HEK293T (cell line): Measurements from ENCODE around the gene PRADC1.

ENCODE experiments used
- CTCF ChIA-PET: fragments of 350-600 bp; formaldehyde crosslinking; extraction: SDS; loops from one replicate; lab custom pipeline; 2021; ENCODE audit warnings: antibody characterized with exemption, inconsistent platforms; lab: Yijun Ruan, JAX
- POLR2A ChIA-PET: fragments of 350-600 bp; formaldehyde crosslinking; extraction: SDS; loops from one replicate; lab custom pipeline; 2020; ENCODE audit warnings: antibody characterized with exemption, inconsistent platforms; lab: Yijun Ruan, JAX
- DNase-seq: peaks from one replicate; pipeline ENCODE4 v3.0.0; 2012; ENCODE audit warnings: mixed read lengths; ENCODE audit errors: extremely low spot score
- ARNT ChIP-seq: fragments of 450-650 bp; IDR thresholded peaks from 2 replicates; pipeline ENCODE4 v1.6.1; 2017; ENCODE audit warnings: mild to moderate bottlenecking
- BHLHE40 ChIP-seq: fragments of 450-650 bp; IDR thresholded peaks from 2 replicates; pipeline ENCODE4 v1.6.1; 2016; ENCODE audit warnings: mild to moderate bottlenecking, moderate library complexity, borderline replicate concordance
- CTBP1 ChIP-seq: fragments of 450-650 bp; IDR thresholded peaks from 2 replicates; pipeline ENCODE4 v1.6.1; 2016; ENCODE audit warnings: borderline replicate concordance
- ELF4 ChIP-seq: fragments of 450-650 bp; IDR thresholded peaks from 2 replicates; pipeline ENCODE4 v1.6.1; 2017; ENCODE audit warnings: antibody characterized with exemption
- FOXA1 ChIP-seq: fragments of 450-650 bp; IDR thresholded peaks from 2 replicates; pipeline ENCODE4 v1.6.1; 2016; ENCODE audit warnings: mild to moderate bottlenecking
- FOXK2 ChIP-seq: fragments of 450-650 bp; IDR thresholded peaks from 2 replicates; pipeline ENCODE4 v1.6.1; 2016; ENCODE audit warnings: mild to moderate bottlenecking
- FOXM1 ChIP-seq: fragments of 450-650 bp; IDR thresholded peaks from 2 replicates; pipeline ENCODE4 v1.6.1; 2017; ENCODE audit warnings: mild to moderate bottlenecking, borderline replicate concordance
- HDGF ChIP-seq: fragments of 450-650 bp; IDR thresholded peaks from 2 replicates; pipeline ENCODE4 v1.6.1; 2017; ENCODE audit warnings: antibody characterized with exemption, borderline replicate concordance
- L3MBTL2 ChIP-seq: fragments of 450-650 bp; conservative IDR thresholded peaks from 2 replicates; pipeline ENCODE4 v1.6.1; 2016; ENCODE audit warnings: mild to moderate bottlenecking
- LEF1 ChIP-seq: fragments of 450-650 bp; IDR thresholded peaks from 2 replicates; pipeline ENCODE4 v1.6.1; 2017; ENCODE audit warnings: mild to moderate bottlenecking, borderline replicate concordance
- NFRKB ChIP-seq: fragments of 450-650 bp; IDR thresholded peaks from 2 replicates; pipeline ENCODE4 v1.6.1; 2016; ENCODE audit warnings: mild to moderate bottlenecking, moderate library complexity
- SP1 ChIP-seq: fragments of 450-650 bp; IDR thresholded peaks from 2 replicates; pipeline ENCODE4 v1.6.1; 2017
- SUZ12 ChIP-seq: fragments of 450-650 bp; IDR thresholded peaks from 2 replicates; pipeline ENCODE4 v1.6.1; 2016; ENCODE audit warnings: mild to moderate bottlenecking
- TARDBP ChIP-seq: fragments of 450-650 bp; IDR thresholded peaks from 2 replicates; pipeline ENCODE4 v1.6.1; 2016
- ZNF384 ChIP-seq: fragments of 450-650 bp; IDR thresholded peaks from 2 replicates; pipeline ENCODE4 v1.6.1; 2016
- TF ChIP-seq, protein P1 (sequence below): fragments of 450-650 bp; IDR thresholded peaks from 2 replicates; pipeline ENCODE4 v1.6.1; 2016

The PRADC1 gene

DNA sequence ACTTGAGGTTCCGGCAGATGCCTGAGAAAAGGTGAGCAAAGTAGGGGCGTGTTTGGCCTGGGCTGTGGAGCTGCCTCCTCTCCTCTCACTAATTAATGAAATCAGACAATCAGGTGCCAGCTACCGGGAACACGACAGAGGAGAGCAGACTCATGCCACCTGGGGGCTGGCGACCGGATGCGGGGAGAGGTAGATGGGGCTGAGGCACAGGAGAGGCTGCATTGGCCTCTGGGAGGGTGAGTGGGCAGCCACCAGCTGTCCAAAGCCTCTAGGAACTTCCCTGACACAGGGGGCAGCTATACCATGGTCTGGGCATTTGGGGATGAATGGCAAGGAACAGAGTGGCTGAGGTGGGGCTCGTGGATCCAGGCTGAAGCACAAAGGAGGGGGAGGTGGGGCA is 26.2 kb upstream of the PRADC1 start:
- no peak for DNase-seq
- ChIA-PET CTCF (no interaction called here), POLR2A (no interaction called here)
- TF ChIP-seq TARDBP (no peak), SUZ12 (no peak), FOXA1 (no peak), L3MBTL2 (no peak), LEF1 (no peak), ZNF384 (no peak), NFRKB (no peak), FOXM1 (no peak), SP1 (no peak)
- TF ChIP-seq, protein P1, sequence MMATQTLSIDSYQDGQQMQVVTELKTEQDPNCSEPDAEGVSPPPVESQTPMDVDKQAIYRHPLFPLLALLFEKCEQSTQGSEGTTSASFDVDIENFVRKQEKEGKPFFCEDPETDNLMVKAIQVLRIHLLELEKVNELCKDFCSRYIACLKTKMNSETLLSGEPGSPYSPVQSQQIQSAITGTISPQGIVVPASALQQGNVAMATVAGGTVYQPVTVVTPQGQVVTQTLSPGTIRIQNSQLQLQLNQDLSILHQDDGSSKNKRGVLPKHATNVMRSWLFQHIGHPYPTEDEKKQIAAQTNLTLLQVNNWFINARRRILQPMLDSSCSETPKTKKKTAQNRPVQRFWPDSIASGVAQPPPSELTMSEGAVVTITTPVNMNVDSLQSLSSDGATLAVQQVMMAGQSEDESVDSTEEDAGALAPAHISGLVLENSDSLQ, result no peak

DNA sequence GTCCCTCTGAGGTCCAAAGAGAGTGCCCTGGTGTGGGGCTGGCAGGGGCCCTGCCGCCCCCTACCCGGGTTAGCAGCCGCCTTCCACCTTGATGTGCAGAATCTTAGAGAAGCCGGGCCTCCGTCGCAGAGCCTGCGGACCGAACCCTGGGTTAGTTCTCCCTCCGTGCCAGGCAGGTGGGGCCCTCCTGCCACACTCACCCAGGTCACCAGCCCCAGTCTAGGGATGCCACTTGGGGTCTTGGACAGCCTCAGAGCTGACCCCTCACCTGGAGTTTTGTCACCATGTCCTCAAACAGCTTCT is 25.8 kb upstream of the PRADC1 start:
- no peak for TF ChIP-seq NFRKB
- TF ChIP-seq L3MBTL2, result no peak
- no peak for TF ChIP-seq FOXK2
- TF ChIP-seq SP1, result no peak
- TF ChIP-seq ZNF384, result no peak
- no peak for TF ChIP-seq CTBP1
- TF ChIP-seq TARDBP, result no peak
- TF ChIP-seq FOXM1, result no peak
- TF ChIP-seq SUZ12, result no peak
- TF ChIP-seq ELF4, result no peak
- TF ChIP-seq, protein P1, result no peak
- no peak for TF ChIP-seq HDGF
- no peak for TF ChIP-seq FOXA1
- no peak for TF ChIP-seq LEF1
- TF ChIP-seq ARNT, result no peak
- TF ChIP-seq BHLHE40, result no peak
- POLR2A ChIA-PET, result no interaction called here
- CTCF ChIA-PET, result no interaction called here
- no peak for DNase-seq

DNA sequence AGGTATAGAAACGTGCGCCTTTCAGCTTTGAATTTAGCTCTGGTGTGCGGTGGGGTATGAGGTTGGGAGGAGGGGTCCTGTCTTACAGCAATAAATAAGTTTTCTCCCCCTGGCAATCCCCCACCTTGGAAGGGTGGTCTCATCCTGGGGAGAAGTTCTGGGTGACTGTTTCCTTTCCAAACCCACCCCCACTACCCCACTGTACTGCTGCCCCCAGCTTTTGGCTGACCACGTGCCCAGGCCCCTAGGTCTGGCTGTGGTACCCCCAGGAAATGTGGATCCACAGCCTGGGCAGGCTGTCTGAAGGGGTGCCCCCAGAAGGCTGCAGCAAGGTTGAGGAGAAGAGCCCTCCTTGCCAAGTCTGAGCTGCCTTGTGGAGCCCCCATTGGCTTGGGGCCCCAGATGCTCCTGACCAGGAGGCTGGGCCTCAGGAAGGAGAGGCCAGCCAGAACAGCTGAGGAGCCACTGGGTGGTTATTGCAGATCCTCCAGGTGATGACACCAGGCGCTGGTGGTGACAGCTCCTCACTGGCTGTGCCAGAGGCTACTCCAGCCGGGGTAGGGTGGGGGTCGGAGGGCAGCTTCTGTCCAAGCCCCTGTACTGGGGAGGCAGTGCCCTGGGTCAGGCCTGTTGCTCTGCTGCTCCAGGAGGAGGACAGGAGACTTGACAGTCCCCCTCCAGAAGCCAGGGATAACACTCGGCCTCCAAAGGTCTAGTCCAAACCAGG is 25.3 kb upstream of the PRADC1 start:
- CTCF ChIA-PET, result no interaction called here
- POLR2A ChIA-PET, result interaction anchor here (1.2 to 1.6 kb wide), 3 partner anchors 20 to 25 kb away, joined by 3 to 6 read pairs (median 3); partner anchors contain the start of genes CCT7 and PRADC1
- no peak for DNase-seq
- no peak for TF ChIP-seq SP1
- TF ChIP-seq LEF1, result no peak
- no peak for TF ChIP-seq ARNT
- no peak for TF ChIP-seq HDGF
- TF ChIP-seq FOXA1, result no peak
- no peak for TF ChIP-seq CTBP1
- TF ChIP-seq L3MBTL2, result no peak
- no peak for TF ChIP-seq BHLHE40
- no peak for TF ChIP-seq TARDBP
- TF ChIP-seq, protein P1, result no peak
- TF ChIP-seq SUZ12, result no peak
- TF ChIP-seq ELF4, result no peak
- no peak for TF ChIP-seq ZNF384
- no peak for TF ChIP-seq FOXK2
- no peak for TF ChIP-seq FOXM1
- TF ChIP-seq NFRKB, result no peak

DNA sequence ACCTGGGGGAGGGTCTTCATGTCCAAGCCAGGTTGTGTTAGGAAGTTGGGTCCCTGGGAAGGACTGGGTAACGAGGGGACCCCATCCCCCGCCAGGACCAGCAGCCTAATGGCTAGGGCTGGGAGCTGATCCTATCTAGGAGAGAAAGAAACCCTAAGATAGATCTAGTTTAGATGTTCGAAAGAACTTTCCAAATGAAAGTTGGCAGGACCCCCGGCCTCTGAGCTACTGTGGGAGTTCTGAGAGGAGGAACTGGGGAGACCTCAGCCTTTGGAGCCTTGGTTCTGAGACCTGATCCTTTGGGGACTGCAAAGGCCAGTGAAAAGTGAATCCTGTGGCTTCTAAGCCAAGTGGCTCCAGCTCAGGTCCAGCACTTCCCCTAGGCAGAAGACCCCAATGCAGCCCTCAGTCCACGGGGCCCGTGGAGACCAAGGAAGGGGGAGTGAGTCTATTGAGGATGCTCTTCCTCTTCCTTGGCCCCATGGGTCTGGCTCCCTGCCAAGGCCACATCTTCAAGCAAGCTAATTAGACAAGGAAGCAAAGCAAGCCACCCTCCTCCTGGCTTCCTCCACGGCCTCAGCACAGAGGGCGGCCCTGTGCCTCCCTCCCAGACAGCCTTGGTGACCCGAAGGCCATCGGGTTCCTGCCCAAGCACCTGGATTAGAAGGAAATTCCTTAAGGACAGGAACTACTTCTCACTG is 24.5 kb upstream of the PRADC1 start:
- ChIA-PET CTCF (no interaction called here), POLR2A (interaction anchor here (1.2 to 1.6 kb wide), 3 partner anchors 19 to 25 kb away, joined by 3 to 6 read pairs (median 3); partner anchors contain the start of genes CCT7 and PRADC1)
- no peak for DNase-seq
- no peak for TF ChIP-seq TARDBP
- TF ChIP-seq CTBP1, result no peak

DNA sequence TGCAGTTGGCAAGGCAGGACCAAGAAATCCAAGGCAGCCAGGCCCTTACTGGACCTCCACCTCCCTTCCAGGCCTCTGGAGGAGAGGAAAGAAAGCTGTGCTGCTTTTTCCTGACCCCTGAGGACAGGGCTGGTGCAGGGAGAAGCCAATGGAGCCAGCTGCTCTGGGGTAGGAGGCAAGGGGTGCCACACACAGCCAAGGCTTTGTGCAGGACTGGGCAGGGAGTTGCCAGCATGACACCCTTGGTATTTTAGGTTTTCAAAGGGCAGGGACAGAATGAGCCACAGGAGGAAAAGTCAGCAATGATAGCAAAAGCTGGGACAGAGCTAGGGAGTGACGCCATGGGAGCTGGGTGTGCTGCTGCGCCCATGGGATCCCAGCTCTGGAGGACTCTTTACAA is 24.0 kb upstream of the PRADC1 start:
- POLR2A ChIA-PET, result interaction anchor here (1.2 to 1.6 kb wide), 3 partner anchors 18 to 24 kb away, joined by 3 to 6 read pairs (median 3); partner anchors contain the start of genes CCT7 and PRADC1
- CTCF ChIA-PET, result no interaction called here
- DNase-seq, result no peak
- TF ChIP-seq ZNF384 (no peak), CTBP1 (no peak)

DNA sequence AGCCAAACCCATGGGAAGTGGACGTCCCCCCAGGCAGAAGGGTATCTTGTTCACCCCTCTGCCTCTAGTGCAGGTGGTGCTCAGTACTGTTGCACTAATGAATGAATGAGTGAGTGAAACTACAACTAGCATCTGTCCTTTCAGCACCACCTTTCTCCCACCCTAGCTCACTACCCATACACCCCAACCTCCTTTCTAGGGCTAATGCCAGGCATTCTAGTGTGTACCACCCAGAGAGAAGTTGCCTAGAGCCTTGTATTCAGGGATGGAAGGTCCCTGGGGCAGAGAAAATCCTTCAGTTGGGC is 23.5 kb upstream of the PRADC1 start:
- CTCF ChIA-PET, result no interaction called here
- POLR2A ChIA-PET, result interaction anchor here (1.6 kb wide), 1 partner anchor 22 kb away, joined by 6 read pairs; the partner anchor contains the start of gene CCT7
- TF ChIP-seq SP1, result no peak
- TF ChIP-seq LEF1, result no peak
- TF ChIP-seq SUZ12, result no peak
- no peak for TF ChIP-seq ELF4
- TF ChIP-seq FOXM1, result no peak
- TF ChIP-seq TARDBP, result no peak
- no peak for TF ChIP-seq L3MBTL2
- TF ChIP-seq FOXA1, result no peak
- no peak for TF ChIP-seq CTBP1
- TF ChIP-seq BHLHE40, result no peak
- TF ChIP-seq NFRKB, result no peak
- TF ChIP-seq, protein P1, result no peak
- TF ChIP-seq ARNT, result no peak
- TF ChIP-seq HDGF, result no peak
- TF ChIP-seq FOXK2, result no peak
- TF ChIP-seq ZNF384, result no peak
- no peak for DNase-seq
